Sigmoid colon (tissue), 4 donors: ENCODE data around the gene PRAMEF1.
"Not testable (repeated sequence)": the region's sequence is repeated elsewhere in the genome, so short reads cannot be mapped to it uniquely, and the experiment has no call there.

Experiments used
- EP300 ChIP-seq, 4 donors: sonication (generic); formaldehyde crosslinking; IDR thresholded peaks; one replicate each; pipeline ENCODE4 v1.6.1; 2017; ENCODE audit warnings: antibody characterized with exemption in 4 of 4
- TF ChIP-seq, protein P1 (sequence below), 4 experiments: fragments of 450-650 bp in 3 of 4; fragments of 200-600 bp in 1 of 4; IDR thresholded peaks; one replicate each; pipeline ENCODE4 v1.5.1; 2016 to 2019; ENCODE audit warnings: antibody characterized with exemption in 4 of 4, mild to moderate bottlenecking in 3 of 4, moderate library complexity in 2 of 4

DNA sequence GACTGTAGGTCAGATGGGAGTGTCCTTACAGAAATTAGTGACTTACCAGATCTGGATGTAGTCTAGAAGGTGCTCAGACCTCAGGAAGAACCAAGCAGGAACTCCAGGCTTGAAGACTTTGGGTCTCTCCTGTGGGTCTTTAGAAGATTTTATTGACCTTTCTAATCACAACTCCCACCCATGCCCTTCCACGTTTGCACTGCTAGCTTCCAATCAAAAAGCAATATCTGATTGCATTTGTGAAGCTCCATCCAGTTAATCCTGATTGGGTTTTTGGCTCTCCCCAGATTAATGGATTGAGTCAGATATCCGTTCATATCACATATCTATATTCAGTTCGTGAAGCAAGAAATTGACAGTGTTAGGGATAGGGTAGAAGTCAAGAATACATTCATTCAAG lies 40.1 kb downstream of the PRAMEF1 start, which contains the start of gene PRAMEF11:
- TF ChIP-seq, protein P1, sequence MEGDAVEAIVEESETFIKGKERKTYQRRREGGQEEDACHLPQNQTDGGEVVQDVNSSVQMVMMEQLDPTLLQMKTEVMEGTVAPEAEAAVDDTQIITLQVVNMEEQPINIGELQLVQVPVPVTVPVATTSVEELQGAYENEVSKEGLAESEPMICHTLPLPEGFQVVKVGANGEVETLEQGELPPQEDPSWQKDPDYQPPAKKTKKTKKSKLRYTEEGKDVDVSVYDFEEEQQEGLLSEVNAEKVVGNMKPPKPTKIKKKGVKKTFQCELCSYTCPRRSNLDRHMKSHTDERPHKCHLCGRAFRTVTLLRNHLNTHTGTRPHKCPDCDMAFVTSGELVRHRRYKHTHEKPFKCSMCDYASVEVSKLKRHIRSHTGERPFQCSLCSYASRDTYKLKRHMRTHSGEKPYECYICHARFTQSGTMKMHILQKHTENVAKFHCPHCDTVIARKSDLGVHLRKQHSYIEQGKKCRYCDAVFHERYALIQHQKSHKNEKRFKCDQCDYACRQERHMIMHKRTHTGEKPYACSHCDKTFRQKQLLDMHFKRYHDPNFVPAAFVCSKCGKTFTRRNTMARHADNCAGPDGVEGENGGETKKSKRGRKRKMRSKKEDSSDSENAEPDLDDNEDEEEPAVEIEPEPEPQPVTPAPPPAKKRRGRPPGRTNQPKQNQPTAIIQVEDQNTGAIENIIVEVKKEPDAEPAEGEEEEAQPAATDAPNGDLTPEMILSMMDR (IDR thresholded peaks at IDR 0.05) = not testable (repeated sequence)
- not testable (repeated sequence) for TF ChIP-seq EP300 (IDR thresholded peaks at IDR 0.05)
